T-cell (primary cell): ENCODE data around the gene NR1I2. TPM values are rescaled to one million over a fixed set of nuclear protein-coding genes. Genes with fewer than 3 reads are reported as not detected.

Experiments used
- ATAC-seq, 4 experiments: fragments of 200-7000 bp in 3 of 4; fragments of 150-1000 bp in 1 of 4; cut with Tn5 transposase; replicated peaks in 1 of 4; 1 replicate in 3 of 4; 2 replicates in 1 of 4; pipeline ENCODE4 v1.10.0; 2021; ENCODE audit warnings: moderate library complexity in 3 of 4, mild to moderate bottlenecking in 2 of 4, moderate number of reproducible peaks in 1 of 4
- CTCF ChIA-PET, 2 donors: fragments of 300-600 bp; sonication (Branson Sonifier 250); formaldehyde crosslinking; loops; one replicate each; lab custom pipeline; 2022; ENCODE audit warnings: antibody characterized with exemption in 2 of 2; lab: Charles Lee
- POLR2A ChIA-PET, 2 donors: fragments of 300-600 bp; sonication (Branson Sonifier 250); formaldehyde crosslinking; loops; one replicate each; lab custom pipeline; 2022; ENCODE audit warnings: antibody characterized with exemption in 2 of 2; lab: Charles Lee
- DNase-seq, 35 experiments: peaks; one replicate each; pipeline versions ENCODE4 v3.0.0 to v3.0.0-alpha.2; 2013 to 2023
- H3K27ac ChIP-seq: one replicate; pipeline ENCODE4 v1.5.1; 2013; ENCODE audit warnings: low read length
- H3K27me3 ChIP-seq, 2 experiments: replicated peaks in 1 of 2; 1 replicate in 1 of 2; 2 replicates in 1 of 2; pipeline versions ENCODE4 v1.6.1 to v1.7.0; 2013; ENCODE audit warnings: low read length in 1 of 2, mixed read lengths in 1 of 2; ENCODE audit not compliant: control insufficient read depth in 2 of 2, insufficient read depth in 2 of 2; ENCODE audit errors: extremely low read depth in 1 of 2
- H3K36me3 ChIP-seq, 2 donors: 1 replicate in 1 of 2; 2 replicates in 1 of 2; pipeline versions ENCODE4 v1.6.1 to v1.7.0; 2013; ENCODE audit warnings: low read length in 1 of 2; ENCODE audit not compliant: control insufficient read depth in 2 of 2, insufficient read depth in 1 of 2; ENCODE audit errors: extremely low read depth in 1 of 2
- H3K4me1 ChIP-seq, 2 experiments: 1 replicate in 1 of 2; 2 replicates in 1 of 2; pipeline versions ENCODE4 v1.6.1 to v1.7.0; 2013; ENCODE audit warnings: low read length in 2 of 2, mixed read lengths in 1 of 2; ENCODE audit not compliant: insufficient read depth in 2 of 2, control insufficient read depth in 1 of 2; ENCODE audit errors: extremely low read depth in 1 of 2
- H3K4me3 ChIP-seq, 2 donors: 1 replicate in 1 of 2; 2 replicates in 1 of 2; pipeline versions ENCODE4 v1.5.1 to v1.7.0; 2013; ENCODE audit warnings: mild to moderate bottlenecking in 2 of 2, low read length in 1 of 2, moderate library complexity in 1 of 2; ENCODE audit not compliant: control insufficient read depth in 1 of 2; ENCODE audit errors: extremely low read depth in 1 of 2
- H3K9me3 ChIP-seq: 2 replicates; pipeline ENCODE4 v1.7.0; 2013
- H3K27ac Mint-ChIP-seq, 2 donors: one replicate each; pipeline ENCODE4 v1.8.0; 2020 to 2021; ENCODE audit warnings: mild to moderate bottlenecking in 2 of 2, mixed read lengths in 2 of 2
- H3K27me3 Mint-ChIP-seq, 2 donors: one replicate each; pipeline ENCODE4 v1.8.0; 2021 to 2022; ENCODE audit warnings: mixed read lengths in 2 of 2
- H3K36me3 Mint-ChIP-seq: one replicate; pipeline ENCODE4 v1.8.0; 2021; ENCODE audit warnings: mixed read lengths
- H3K4me1 Mint-ChIP-seq, 3 donors: one replicate each; pipeline ENCODE4 v1.8.0; 2020 to 2022; ENCODE audit warnings: mixed read lengths in 3 of 3, mild to moderate bottlenecking in 1 of 3
- H3K4me3 Mint-ChIP-seq, 3 donors: one replicate each; pipeline ENCODE4 v1.8.0; 2020 to 2022; ENCODE audit warnings: mild to moderate bottlenecking in 3 of 3, mixed read lengths in 3 of 3, moderate library complexity in 3 of 3
- H3K9me3 Mint-ChIP-seq, 3 donors: one replicate each; pipeline ENCODE4 v1.8.0; 2020 to 2022; ENCODE audit warnings: mixed read lengths in 3 of 3
- WGBS: methylation state at CpG from one replicate; pipeline ENCODE4 v1.1.5; 2013; ENCODE audit warnings: missing lambda C conversion rate; ENCODE audit not compliant: insufficient coverage; 5-methylcytosine and 5-hydroxymethylcytosine counted together
- total RNA-seq, 35 experiments: library from RNA in 6 of 35; stranded (reverse) in 6 of 35; fragments of 120-200 nt in 1 of 35; gene quantifications; one replicate each; pipeline versions ENCODE4 v1.2.1 to v1.2.4 and lab custom pipeline; 2013 to 2026

Gene NR1I2
- under 1 TPM; 0.21 to 0.61 (median 0.39) TPM for total RNA-seq
- 0.68 TPM for total RNA-seq (2013)
- 0 to 1.2 (median 0.45) reads per million in 29 experiments for total RNA-seq (lab: John Stamatoyannopoulos, UW)

DNA sequence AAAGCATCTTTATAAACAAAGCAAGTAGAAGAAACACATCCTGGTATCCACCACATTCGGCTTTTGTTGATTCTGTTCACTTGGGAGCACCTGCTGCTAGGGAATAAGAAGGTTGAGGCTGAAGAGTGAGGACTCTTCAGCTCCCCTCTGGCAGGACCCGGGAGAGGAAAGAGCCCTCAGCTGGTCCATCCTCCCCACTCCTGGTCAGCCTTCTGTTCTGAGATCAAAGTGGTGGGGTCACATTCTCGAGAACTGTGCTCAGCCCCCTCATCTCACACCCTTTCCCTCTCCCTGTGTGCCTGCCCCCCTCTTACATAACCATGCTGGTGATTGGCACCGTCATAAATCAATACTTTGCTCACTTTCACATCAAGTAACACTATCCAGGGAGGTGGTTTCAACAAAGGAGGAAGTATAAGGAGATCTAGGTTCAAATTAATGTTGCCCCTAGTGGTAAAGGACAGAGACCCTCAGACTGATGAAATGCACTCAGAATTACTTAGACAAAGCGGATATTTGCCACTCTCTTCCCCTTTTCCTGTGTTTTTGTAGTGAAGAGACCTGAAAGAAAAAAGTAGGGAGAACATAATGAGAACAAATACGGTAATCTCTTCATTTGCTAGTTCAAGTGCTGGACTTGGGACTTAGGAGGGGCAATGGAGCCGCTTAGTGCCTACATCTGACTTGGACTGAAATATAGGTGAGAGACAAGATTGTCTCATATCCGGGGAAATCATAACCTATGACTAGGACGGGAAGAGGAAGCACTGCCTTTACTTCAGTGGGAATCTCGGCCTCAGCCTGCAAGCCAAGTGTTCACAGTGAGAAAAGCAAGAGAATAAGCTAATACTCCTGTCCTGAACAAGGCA lies at the start of gene NR1I2:
Gene NR1I2, plus strand, starts transcription at position 772 of the 869 bp plus-strand sequence.
- ChIA-PET POLR2A (no interaction called here), CTCF (no interaction called here)
- no peaks in the 10 kb centered on the region for H3K9me3 ChIP-seq
- no peak within 1 kb of the TSS for H3K27ac Mint-ChIP-seq
- no peaks in the 10 kb centered on the region for H3K4me1 ChIP-seq
- H3K9me3 Mint-ChIP-seq, result peaks cover under 1 to 2% (median under 1%) of the 10 kb centered on the region in 3 donors
- H3K4me1 Mint-ChIP-seq, result peaks cover 10 to 11% (median 11%) of the 10 kb centered on the region in 3 donors
- H3K27me3 Mint-ChIP-seq, result no peaks in the 10 kb centered on the region
- H3K27ac ChIP-seq, result no peak within 1 kb of the TSS
- no peak within 1 kb of the TSS for H3K4me3 ChIP-seq
- H3K36me3 Mint-ChIP-seq, result no peaks in the 10 kb centered on the region
- H3K36me3 ChIP-seq, result no peaks in the 10 kb centered on the region
- no peak for ATAC-seq
- 81% methylated on average over 7 of the region's 10 CpGs for WGBS
- no peak within 1 kb of the TSS for H3K4me3 Mint-ChIP-seq
- DNase-seq, result no peak
- no peaks in the 10 kb centered on the region for H3K27me3 ChIP-seq

- Mint-ChIP-seq H3K9me3 (no peaks in the 10 kb centered on the region), H3K27me3 (peaks cover 3 to 6% of the 10 kb centered on the region in 2 donors), H3K4me1 (no peaks in the 10 kb centered on the region), H3K4me3 (no peak overlapping the region), H3K27ac (no peak overlapping the region), H3K36me3 (no peaks in the 10 kb centered on the region)
- H3K9me3 ChIP-seq, result no peaks in the 10 kb centered on the region
- CTCF ChIA-PET, result interaction anchor here in 1 of 2 donors (0.6 kb wide), 1 partner anchor 9 kb away, joined by 6 read pairs; no protein-coding TSS in a partner anchor
- POLR2A ChIA-PET, result no interaction called here
- H3K36me3 ChIP-seq, result no peaks in the 10 kb centered on the region
- ATAC-seq (no peak), DNase-seq (no peak)
- no peaks in the 10 kb centered on the region for H3K4me1 ChIP-seq
- H3K27ac ChIP-seq, result no peak overlapping the region
- no CpG with 5 or more reads among the region's 5 CpGs for WGBS
- no peak overlapping the region for H3K4me3 ChIP-seq
- no peaks in the 10 kb centered on the region for H3K27me3 ChIP-seq
Observed at GRCh38 chr3:119733812-119734211, 48.1 kb upstream of the NR1I2 start.

DNA sequence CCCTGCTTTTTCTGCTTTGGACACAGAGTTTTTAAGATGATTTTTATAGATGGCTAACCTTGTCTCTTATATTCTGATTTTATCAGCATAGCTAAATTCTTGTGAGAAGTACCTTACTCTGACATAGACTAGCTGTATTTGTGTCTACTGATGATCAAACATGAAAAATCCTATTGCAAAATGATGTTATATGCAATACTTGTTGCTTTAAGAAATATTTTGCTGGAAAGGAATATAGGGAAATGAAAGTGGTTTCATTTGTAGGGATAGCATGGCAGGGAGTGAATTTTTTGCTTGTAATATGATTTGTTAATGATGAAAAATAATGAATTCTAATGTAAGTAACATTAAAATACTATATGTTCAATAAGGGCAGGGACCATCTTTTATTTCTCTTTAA lies 43.2 kb upstream of the NR1I2 start:
- DNase-seq (no peak), ATAC-seq (no peak)
- H3K27ac ChIP-seq, result no peak overlapping the region
- Mint-ChIP-seq H3K4me1 (no peaks in the 10 kb centered on the region), H3K9me3 (no peaks in the 10 kb centered on the region), H3K27ac (no peak overlapping the region), H3K36me3 (no peaks in the 10 kb centered on the region), H3K4me3 (no peak overlapping the region), H3K27me3 (peaks cover 16 to 20% of the 10 kb centered on the region in 2 donors)
- H3K4me1 ChIP-seq, result no peaks in the 10 kb centered on the region
- ChIA-PET CTCF (no interaction called here), POLR2A (no interaction called here)
- H3K9me3 ChIP-seq, result no peaks in the 10 kb centered on the region
- peaks cover 0 to 11% of the 10 kb centered on the region in 2 experiments for H3K27me3 ChIP-seq
- H3K4me3 ChIP-seq, result no peak overlapping the region
- no peaks in the 10 kb centered on the region for H3K36me3 ChIP-seq

DNA sequence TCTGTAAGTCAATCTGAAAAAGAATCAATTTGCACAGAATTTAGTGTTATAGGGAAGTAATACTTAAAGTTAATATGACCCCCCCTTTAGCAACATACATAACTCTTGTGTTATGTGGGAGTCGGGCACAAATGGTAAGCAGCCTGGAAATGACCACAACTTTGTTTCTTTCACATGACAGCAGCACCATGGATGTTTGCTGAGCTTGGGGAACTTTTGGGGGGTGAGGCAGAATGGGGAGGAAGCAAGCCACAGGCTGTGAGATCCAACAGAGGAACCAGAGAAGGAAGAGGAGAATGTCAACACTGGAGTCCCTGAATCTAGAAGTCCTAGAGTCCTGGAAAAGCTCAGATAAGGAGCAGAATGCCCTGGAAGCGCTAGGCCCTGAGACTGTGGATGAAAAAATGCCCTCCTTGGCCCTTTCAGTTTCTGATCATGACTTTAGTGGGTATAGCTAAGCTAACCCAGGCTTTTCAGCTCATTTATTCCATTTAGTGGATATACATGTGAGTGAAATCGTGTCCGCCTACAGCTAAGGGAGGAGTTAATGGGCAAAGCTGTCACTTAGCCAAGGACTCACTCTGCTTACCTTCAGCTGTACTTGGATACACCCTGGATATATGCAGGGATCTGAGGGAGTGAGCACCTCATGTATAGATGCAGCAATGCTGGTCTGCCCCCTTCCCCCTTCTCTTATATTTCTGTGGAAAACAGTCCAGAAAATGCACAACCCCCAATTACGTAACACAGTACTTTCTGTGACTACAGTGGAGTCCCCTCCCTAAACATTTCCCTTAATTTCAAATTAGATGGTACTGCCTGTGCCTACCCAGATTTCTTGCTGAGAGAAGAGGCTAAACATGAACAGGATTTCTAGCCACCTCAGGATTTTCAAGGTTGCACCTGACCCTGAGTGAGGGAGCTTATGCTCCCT lies 40.0 kb upstream of the NR1I2 start:
- POLR2A ChIA-PET, result no interaction called here
- ATAC-seq (no peak), DNase-seq (no peak)
- Mint-ChIP-seq H3K27ac (no peak overlapping the region), H3K4me1 (no peaks in the 10 kb centered on the region), H3K9me3 (no peaks in the 10 kb centered on the region), H3K36me3 (no peaks in the 10 kb centered on the region), H3K27me3 (peaks cover 16 to 29% of the 10 kb centered on the region in 2 donors), H3K4me3 (no peak overlapping the region)
- no peaks in the 10 kb centered on the region for H3K9me3 ChIP-seq
- no peaks in the 10 kb centered on the region for H3K36me3 ChIP-seq
- H3K27ac ChIP-seq, result no peak overlapping the region
- WGBS, result 90% methylated on average over 2 of the region's 5 CpGs
- no peak overlapping the region for H3K4me3 ChIP-seq
- H3K4me1 ChIP-seq, result no peaks in the 10 kb centered on the region
- CTCF ChIA-PET, result no interaction called here
- H3K27me3 ChIP-seq, result peaks cover 0 to 13% of the 10 kb centered on the region in 2 experiments

DNA sequence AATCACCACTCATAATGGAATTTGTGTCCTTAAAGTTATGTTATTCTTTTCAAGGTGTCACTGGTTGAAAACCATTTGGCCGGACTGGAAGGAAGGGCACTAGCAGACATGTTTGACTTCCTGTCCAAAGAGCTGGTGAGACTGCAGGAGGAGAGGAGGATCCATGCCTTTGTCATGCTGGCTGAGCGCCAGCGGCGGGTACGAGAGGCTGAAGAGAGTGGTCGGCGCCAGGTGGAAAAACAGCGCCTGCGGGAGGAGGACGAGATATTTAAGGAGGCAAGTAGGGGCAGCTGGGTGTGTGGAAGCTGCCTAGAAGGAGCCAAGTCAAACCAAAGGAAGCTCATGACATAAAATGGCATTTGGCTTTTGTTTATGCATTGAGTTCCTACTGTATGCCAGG lies 38.0 kb upstream of the NR1I2 start:
- H3K27me3 ChIP-seq, result peaks cover 0 to 13% of the 10 kb centered on the region in 2 experiments
- ATAC-seq (no peak), DNase-seq (no peak)
- Mint-ChIP-seq H3K27ac (no peak overlapping the region), H3K9me3 (no peaks in the 10 kb centered on the region), H3K36me3 (no peaks in the 10 kb centered on the region), H3K27me3 (peaks cover 20 to 26% of the 10 kb centered on the region in 2 donors), H3K4me1 (no peaks in the 10 kb centered on the region), H3K4me3 (no peak overlapping the region)
- no peak overlapping the region for H3K4me3 ChIP-seq
- no peak overlapping the region for H3K27ac ChIP-seq
- no peaks in the 10 kb centered on the region for H3K4me1 ChIP-seq
- no peaks in the 10 kb centered on the region for H3K36me3 ChIP-seq
- POLR2A ChIA-PET, result no interaction called here
- CTCF ChIA-PET, result no interaction called here
- no peaks in the 10 kb centered on the region for H3K9me3 ChIP-seq
- 89% methylated on average over 3 of the region's 10 CpGs for WGBS

- no CpG with 5 or more reads among the region's 1 CpG for WGBS
- CTCF ChIA-PET, result no interaction called here
- Mint-ChIP-seq H3K4me1 (no peaks in the 10 kb centered on the region), H3K9me3 (no peaks in the 10 kb centered on the region), H3K27ac (no peak overlapping the region), H3K27me3 (peaks cover 21 to 32% of the 10 kb centered on the region in 2 donors), H3K4me3 (no peak overlapping the region), H3K36me3 (no peaks in the 10 kb centered on the region)
- POLR2A ChIA-PET, result no interaction called here
- no peaks in the 10 kb centered on the region for H3K36me3 ChIP-seq
- peaks cover 0 to 5% of the 10 kb centered on the region in 2 experiments for H3K27me3 ChIP-seq
- H3K9me3 ChIP-seq, result no peaks in the 10 kb centered on the region
- H3K4me3 ChIP-seq, result no peak overlapping the region
- no peak overlapping the region for H3K27ac ChIP-seq
- DNase-seq (no peak), ATAC-seq (no peak)
- no peaks in the 10 kb centered on the region for H3K4me1 ChIP-seq
Observed at GRCh38 chr3:119745942-119746341, 36.0 kb upstream of the NR1I2 start.
